HepG2 (cell line): ENCODE data around the gene NT5C2. TPM values are rescaled to one million over a fixed set of nuclear protein-coding genes. Genes with fewer than 3 reads are reported as not detected.

Experiments used
- ATAC-seq: fragments of 200-7000 bp; cut with Tn5 transposase; 3 replicates; pipeline ENCODE4 v1.9.1; 2020; ENCODE audit warnings: mild to moderate bottlenecking, moderate library complexity
- BruUV-seq: library from RNA; stranded (reverse); fragments of 400-500 nt; replicated peaks from 2 replicates; lab custom pipeline; 2021; lab: Mats Ljungman, UMichigan
- CTCF ChIA-PET: fragments of 300-600 bp; formaldehyde crosslinking; extraction: SDS; loops from one replicate; lab custom pipeline; 2021; ENCODE audit warnings: low total read pairs, inconsistent platforms, low intra/inter-chr PET ratio; lab: Yijun Ruan, JAX
- POLR2A ChIA-PET: fragments of 350-600 bp; sonication (Branson Sonifier 250); formaldehyde crosslinking; loops from one replicate; lab custom pipeline; 2020; ENCODE audit warnings: antibody characterized with exemption, inconsistent platforms; lab: Yijun Ruan, JAX
- DNase-seq: peaks from one replicate; pipeline ENCODE4 v3.0.0-alpha.2; 2015; ENCODE audit warnings: low spot score
- FAIRE-seq: peaks from 3 replicates; lab custom pipeline; 2011; peaks lifted over from hg19 to GRCh38; lab: Jason Lieb, UNC
- H2AFZ ChIP-seq: one replicate; pipeline ENCODE4 v1.6.1; 2011; ENCODE audit warnings: low read length, inconsistent platforms
- H3K27ac ChIP-seq: fragments of 300-600 bp; 3 replicates; pipeline ENCODE4 v1.8.0; 2011; ENCODE audit warnings: mixed run types, mild to moderate bottlenecking, mixed read lengths, low read length, inconsistent platforms; ENCODE audit not compliant: insufficient read depth; ENCODE audit errors: extremely low read length
- H3K27me3 ChIP-seq, 2 experiments: fragments of 200-600 bp in 1 of 2; 2 replicates in 1 of 2; 3 replicates in 1 of 2; pipeline versions ENCODE4 v1.6.0 to v1.8.0; 2011; ENCODE audit warnings: low read length in 2 of 2, mild to moderate bottlenecking in 2 of 2, moderate library complexity in 2 of 2, inconsistent platforms in 1 of 2; ENCODE audit not compliant: insufficient read depth in 2 of 2, control insufficient read depth in 1 of 2
- H3K36me3 ChIP-seq, 2 experiments: fragments of 200-600 bp in 1 of 2; replicated peaks in 1 of 2; 2 replicates in 1 of 2; 3 replicates in 1 of 2; pipeline versions ENCODE4 v1.5.1 to v1.8.0; 2011; ENCODE audit warnings: low read length in 2 of 2, inconsistent platforms in 1 of 2; ENCODE audit not compliant: insufficient read depth in 2 of 2, control insufficient read depth in 1 of 2
- H3K4me1 ChIP-seq: 2 replicates; pipeline ENCODE4 v1.5.1; 2012; ENCODE audit warnings: low read length, inconsistent platforms; ENCODE audit not compliant: insufficient read depth
- H3K4me2 ChIP-seq: 2 replicates; pipeline ENCODE4 v1.6.0; 2011; ENCODE audit warnings: low read depth, low read length, inconsistent platforms
- H3K4me3 ChIP-seq, 3 experiments: fragments of 200-600 bp in 1 of 3; sonication (generic), shearing (Covaris generic) in 1 of 3; replicated peaks in 1 of 3; 2 replicates each; pipeline ENCODE4 v1.5.1; 2011 to 2016; ENCODE audit warnings: low read length in 3 of 3, inconsistent platforms in 2 of 3, low read depth in 2 of 3, mild to moderate bottlenecking in 2 of 3, control low read depth in 1 of 3, mixed read lengths in 1 of 3; ENCODE audit not compliant: insufficient read depth in 1 of 3
- H3K79me2 ChIP-seq: one replicate; pipeline ENCODE4 v1.6.1; 2011; ENCODE audit warnings: low read length, inconsistent platforms; ENCODE audit not compliant: insufficient read depth
- H3K9ac ChIP-seq: 2 replicates; pipeline ENCODE4 v1.6.0; 2011; ENCODE audit warnings: mild to moderate bottlenecking, low read depth, low read length, inconsistent platforms; ENCODE audit not compliant: insufficient read depth
- H3K9me3 ChIP-seq: 2 replicates; pipeline ENCODE4 v1.5.1; 2012; ENCODE audit warnings: mild to moderate bottlenecking, low read length
- H4K20me1 ChIP-seq: 2 replicates; pipeline ENCODE4 v1.6.0; 2011; ENCODE audit warnings: inconsistent platforms, mild to moderate bottlenecking, low read length, moderate library complexity; ENCODE audit not compliant: insufficient read depth
- ARNT ChIP-seq: fragments of 450-650 bp; IDR thresholded peaks from 2 replicates; pipeline ENCODE4 v1.6.1; 2017
- ELF4 ChIP-seq: sonication (generic); formaldehyde crosslinking; IDR thresholded peaks from 2 replicates; pipeline ENCODE4 v1.5.0; 2020; ENCODE audit warnings: missing genetic modification reagents, mild to moderate bottlenecking, moderate library complexity, borderline replicate concordance
- HCFC1 ChIP-seq: fragments of 150-350 bp; IDR thresholded peaks from 2 replicates; pipeline ENCODE4 v1.6.1; 2014; ENCODE audit warnings: low read depth, low read length
- HOXA5 ChIP-seq: sonication (generic); formaldehyde crosslinking; IDR thresholded peaks from 2 replicates; pipeline ENCODE4 v1.4.0; 2020; ENCODE audit warnings: missing genetic modification reagents
- IRF2 ChIP-seq: IDR thresholded peaks from 2 replicates; pipeline ENCODE4 v1.6.1; 2018; ENCODE audit warnings: missing genetic modification reagents, missing compliant biosample characterization
- KLF16 ChIP-seq, 2 experiments: sonication (generic) in 1 of 2; formaldehyde crosslinking in 1 of 2; IDR thresholded peaks; 2 replicates each; pipeline versions ENCODE4 v1.6.1 to v1.8.0; 2016 to 2023; ENCODE audit warnings: missing genetic modification reagents in 2 of 2, missing compliant biosample characterization in 1 of 2
- RAD51 ChIP-seq: fragments of 450-650 bp; IDR thresholded peaks from 2 replicates; pipeline ENCODE4 v1.6.1; 2016; ENCODE audit warnings: borderline replicate concordance
- RXRA ChIP-seq: sonication (generic); formaldehyde crosslinking; IDR thresholded peaks from 2 replicates; pipeline ENCODE4 v1.5.1; 2020; ENCODE audit warnings: missing genetic modification reagents
- SALL1 ChIP-seq: sonication (generic); formaldehyde crosslinking; IDR thresholded peaks from 2 replicates; pipeline ENCODE4 v1.8.0; 2022; ENCODE audit warnings: mild to moderate bottlenecking, missing genetic modification reagents
- XBP1 ChIP-seq: sonication (generic); formaldehyde crosslinking; IDR thresholded peaks from 2 replicates; pipeline ENCODE4 v1.5.0; 2020; ENCODE audit warnings: missing genetic modification reagents
- YEATS4 ChIP-seq: sonication (generic); formaldehyde crosslinking; IDR thresholded peaks from 2 replicates; pipeline ENCODE4 v1.4.0; 2020; ENCODE audit warnings: missing genetic modification reagents, borderline replicate concordance
- ZFP36L2 ChIP-seq: sonication (generic); formaldehyde crosslinking; IDR thresholded peaks from 2 replicates; pipeline ENCODE4 v1.4.0; 2020; ENCODE audit warnings: missing genetic modification reagents
- ZNF224 ChIP-seq: sonication (generic); formaldehyde crosslinking; IDR thresholded peaks from 2 replicates; pipeline ENCODE4 v1.5.0; 2020; ENCODE audit warnings: mild to moderate bottlenecking, missing genetic modification reagents
- ZNF296 ChIP-seq: sonication (generic); formaldehyde crosslinking; conservative IDR thresholded peaks from 2 replicates; pipeline ENCODE4 v1.5.0; 2020; ENCODE audit warnings: mild to moderate bottlenecking, missing genetic modification reagents
- WGBS: methylation state at CpG from one replicate; pipeline ENCODE4 v1.1.6; 2017; ENCODE audit warnings: low lambda C conversion rate; 5-methylcytosine and 5-hydroxymethylcytosine counted together
- in situ Hi-C: cut with HindIII; loops from 2 replicates; pipeline ENCODE4 v1.10.0; 2017; ENCODE audit warnings: low pct_unique_long_range_greater_than_20kb; ENCODE audit not compliant: extremely low pct_ligation_motif_present
- intact Hi-C: fragments of 100-400 bp; cut with micrococcal nuclease; formaldehyde crosslinking; loops from one replicate; pipeline ENCODE4 v1.10.0; 2022; ENCODE audit not compliant: unreplicated experiment
- polyA plus RNA-seq, 8 experiments: library from polyadenylated mRNA; depleted of rRNA in 3 of 8; stranded (reverse) in 7 of 8; unstranded in 1 of 8; fragments of >200 nt; fragmentation: Illumina TruSeq in 4 of 8; extraction: Trizol in 4 of 8; gene quantifications; 2 replicates each; pipeline versions ENCODE4 v1.2.1 to v1.2.3, GENCODE V29; 2011 to 2016; ENCODE audit warnings: low read depth in 4 of 8, missing spikeins in 1 of 8, mixed read lengths in 1 of 8; ENCODE audit not compliant: insufficient read depth in 1 of 8
- total RNA-seq, 5 experiments: library from RNA; depleted of rRNA; stranded (reverse); fragments of >200 nt; fragmentation: Illumina TruSeq; extraction: Trizol; gene quantifications; 2 replicates each; pipeline ENCODE4 v1.2.3, GENCODE V29; 2016; ENCODE audit warnings: low read depth in 1 of 5
- TF ChIP-seq, protein P1 (sequence below): sonication (generic); formaldehyde crosslinking; IDR thresholded peaks from 2 replicates; pipeline ENCODE4 v1.5.0; 2020; ENCODE audit warnings: mild to moderate bottlenecking, missing genetic modification reagents
- TF ChIP-seq, protein P2 (sequence below): sonication (generic); IDR thresholded peaks from 2 replicates; pipeline ENCODE4 v1.6.1; 2016; ENCODE audit warnings: low read depth, borderline replicate concordance
- TF ChIP-seq, protein P3 (sequence below): sonication (generic); formaldehyde crosslinking; IDR thresholded peaks from 2 replicates; pipeline ENCODE4; 2020; ENCODE audit warnings: missing genetic modification reagents, mild to moderate bottlenecking, borderline replicate concordance
- TF ChIP-seq, protein P4 (sequence below): sonication (generic); formaldehyde crosslinking; IDR thresholded peaks from 2 replicates; pipeline ENCODE4 v1.4.0; 2020; ENCODE audit warnings: missing genetic modification reagents

Gene NT5C2
- total and polyA plus RNA-seq, 2 of the 13 experiments (the other 11 are each of a cell fraction or from before 2014, with no cell fraction given): 40.6 to 55.2 TPM

DNA sequence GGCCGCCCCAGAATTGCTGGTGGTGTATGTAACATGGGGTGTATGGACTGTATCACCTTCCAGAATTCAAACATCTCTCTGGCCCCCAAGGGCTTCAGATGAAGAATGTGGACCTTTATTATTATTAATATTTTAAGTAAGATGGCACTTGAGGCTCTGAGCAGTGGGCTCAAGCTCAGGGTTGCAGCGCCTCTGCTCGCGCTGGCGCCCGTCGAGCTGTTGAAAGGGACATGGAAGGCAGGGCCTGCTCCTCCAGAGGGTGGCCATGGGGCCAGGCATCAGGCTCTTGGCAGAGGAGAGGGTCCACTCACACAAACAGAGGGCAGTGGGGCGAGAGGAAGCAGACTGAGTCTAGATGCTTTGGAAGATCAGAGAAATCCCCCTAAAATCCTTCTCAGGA is 120.2 kb downstream of the NT5C2 start:
- Histone ChIP-seq H4K20me1 (no peaks in the 10 kb centered on the region), H3K9me3 (no peaks in the 10 kb centered on the region), H3K9ac (no peak overlapping the region), H2AFZ (no peak overlapping the region), H3K79me2 (no peaks in the 10 kb centered on the region), H3K36me3 (peaks cover 18 to 45% of the 10 kb centered on the region in 2 experiments), H3K27ac (no peak overlapping the region), H3K4me1 (no peaks in the 10 kb centered on the region), H3K4me3 (no peak overlapping the region), H3K27me3 (no peaks in the 10 kb centered on the region), H3K4me2 (no peak overlapping the region)
- FAIRE-seq: no peak
- POLR2A ChIA-PET: no interaction called here
- DNase-seq: no peak
- WGBS: 94% methylated on average over 8 of the region's 8 CpGs
- no TSS peak for BruUV-seq
- CTCF ChIA-PET: no interaction called here
- intact Hi-C loops (no loop called here), in situ Hi-C loops (loop anchor here (25.0 kb wide), 1 partner anchor 336 kb away; the partner anchor contains the start of gene WBP1L)
- ATAC-seq: no peak
- TF ChIP-seq, protein P1, sequence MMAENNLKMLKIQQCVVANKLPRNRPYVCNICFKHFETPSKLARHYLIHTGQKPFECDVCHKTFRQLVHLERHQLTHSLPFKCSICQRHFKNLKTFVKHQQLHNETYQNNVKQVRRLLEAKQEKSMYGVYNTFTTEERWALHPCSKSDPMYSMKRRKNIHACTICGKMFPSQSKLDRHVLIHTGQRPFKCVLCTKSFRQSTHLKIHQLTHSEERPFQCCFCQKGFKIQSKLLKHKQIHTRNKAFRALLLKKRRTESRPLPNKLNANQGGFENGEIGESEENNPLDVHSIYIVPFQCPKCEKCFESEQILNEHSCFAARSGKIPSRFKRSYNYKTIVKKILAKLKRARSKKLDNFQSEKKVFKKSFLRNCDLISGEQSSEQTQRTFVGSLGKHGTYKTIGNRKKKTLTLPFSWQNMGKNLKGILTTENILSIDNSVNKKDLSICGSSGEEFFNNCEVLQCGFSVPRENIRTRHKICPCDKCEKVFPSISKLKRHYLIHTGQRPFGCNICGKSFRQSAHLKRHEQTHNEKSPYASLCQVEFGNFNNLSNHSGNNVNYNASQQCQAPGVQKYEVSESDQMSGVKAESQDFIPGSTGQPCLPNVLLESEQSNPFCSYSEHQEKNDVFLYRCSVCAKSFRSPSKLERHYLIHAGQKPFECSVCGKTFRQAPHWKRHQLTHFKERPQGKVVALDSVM (CRISPR knock-in tag): no peak
- no peak for TF ChIP-seq XBP1 (CRISPR knock-in tag)
- no peak for TF ChIP-seq YEATS4 (CRISPR knock-in tag)
- no peak for TF ChIP-seq KLF16 (CRISPR knock-in tag; IDR thresholded peaks at IDR 0.05)
- TF ChIP-seq, protein P2, sequence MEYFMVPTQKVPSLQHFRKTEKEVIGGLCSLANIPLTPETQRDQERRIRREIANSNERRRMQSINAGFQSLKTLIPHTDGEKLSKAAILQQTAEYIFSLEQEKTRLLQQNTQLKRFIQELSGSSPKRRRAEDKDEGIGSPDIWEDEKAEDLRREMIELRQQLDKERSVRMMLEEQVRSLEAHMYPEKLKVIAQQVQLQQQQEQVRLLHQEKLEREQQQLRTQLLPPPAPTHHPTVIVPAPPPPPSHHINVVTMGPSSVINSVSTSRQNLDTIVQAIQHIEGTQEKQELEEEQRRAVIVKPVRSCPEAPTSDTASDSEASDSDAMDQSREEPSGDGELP: no peak
- no peak for TF ChIP-seq ZNF224
- no peak for TF ChIP-seq ZFP36L2
- TF ChIP-seq SALL1 (CRISPR knock-in tag): no peak
- no peak for TF ChIP-seq HOXA5 (CRISPR knock-in tag)
- no peak for TF ChIP-seq ZNF296 (CRISPR knock-in tag)
- no peak for TF ChIP-seq ARNT
- TF ChIP-seq ELF4: no peak
- TF ChIP-seq IRF2 (CRISPR knock-in tag): no peak
- TF ChIP-seq, protein P3, sequence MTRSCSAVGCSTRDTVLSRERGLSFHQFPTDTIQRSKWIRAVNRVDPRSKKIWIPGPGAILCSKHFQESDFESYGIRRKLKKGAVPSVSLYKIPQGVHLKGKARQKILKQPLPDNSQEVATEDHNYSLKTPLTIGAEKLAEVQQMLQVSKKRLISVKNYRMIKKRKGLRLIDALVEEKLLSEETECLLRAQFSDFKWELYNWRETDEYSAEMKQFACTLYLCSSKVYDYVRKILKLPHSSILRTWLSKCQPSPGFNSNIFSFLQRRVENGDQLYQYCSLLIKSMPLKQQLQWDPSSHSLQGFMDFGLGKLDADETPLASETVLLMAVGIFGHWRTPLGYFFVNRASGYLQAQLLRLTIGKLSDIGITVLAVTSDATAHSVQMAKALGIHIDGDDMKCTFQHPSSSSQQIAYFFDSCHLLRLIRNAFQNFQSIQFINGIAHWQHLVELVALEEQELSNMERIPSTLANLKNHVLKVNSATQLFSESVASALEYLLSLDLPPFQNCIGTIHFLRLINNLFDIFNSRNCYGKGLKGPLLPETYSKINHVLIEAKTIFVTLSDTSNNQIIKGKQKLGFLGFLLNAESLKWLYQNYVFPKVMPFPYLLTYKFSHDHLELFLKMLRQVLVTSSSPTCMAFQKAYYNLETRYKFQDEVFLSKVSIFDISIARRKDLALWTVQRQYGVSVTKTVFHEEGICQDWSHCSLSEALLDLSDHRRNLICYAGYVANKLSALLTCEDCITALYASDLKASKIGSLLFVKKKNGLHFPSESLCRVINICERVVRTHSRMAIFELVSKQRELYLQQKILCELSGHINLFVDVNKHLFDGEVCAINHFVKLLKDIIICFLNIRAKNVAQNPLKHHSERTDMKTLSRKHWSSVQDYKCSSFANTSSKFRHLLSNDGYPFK: no peak
- TF ChIP-seq RXRA (CRISPR knock-in tag): no peak
- no peak for TF ChIP-seq RAD51
- TF ChIP-seq, protein P4, sequence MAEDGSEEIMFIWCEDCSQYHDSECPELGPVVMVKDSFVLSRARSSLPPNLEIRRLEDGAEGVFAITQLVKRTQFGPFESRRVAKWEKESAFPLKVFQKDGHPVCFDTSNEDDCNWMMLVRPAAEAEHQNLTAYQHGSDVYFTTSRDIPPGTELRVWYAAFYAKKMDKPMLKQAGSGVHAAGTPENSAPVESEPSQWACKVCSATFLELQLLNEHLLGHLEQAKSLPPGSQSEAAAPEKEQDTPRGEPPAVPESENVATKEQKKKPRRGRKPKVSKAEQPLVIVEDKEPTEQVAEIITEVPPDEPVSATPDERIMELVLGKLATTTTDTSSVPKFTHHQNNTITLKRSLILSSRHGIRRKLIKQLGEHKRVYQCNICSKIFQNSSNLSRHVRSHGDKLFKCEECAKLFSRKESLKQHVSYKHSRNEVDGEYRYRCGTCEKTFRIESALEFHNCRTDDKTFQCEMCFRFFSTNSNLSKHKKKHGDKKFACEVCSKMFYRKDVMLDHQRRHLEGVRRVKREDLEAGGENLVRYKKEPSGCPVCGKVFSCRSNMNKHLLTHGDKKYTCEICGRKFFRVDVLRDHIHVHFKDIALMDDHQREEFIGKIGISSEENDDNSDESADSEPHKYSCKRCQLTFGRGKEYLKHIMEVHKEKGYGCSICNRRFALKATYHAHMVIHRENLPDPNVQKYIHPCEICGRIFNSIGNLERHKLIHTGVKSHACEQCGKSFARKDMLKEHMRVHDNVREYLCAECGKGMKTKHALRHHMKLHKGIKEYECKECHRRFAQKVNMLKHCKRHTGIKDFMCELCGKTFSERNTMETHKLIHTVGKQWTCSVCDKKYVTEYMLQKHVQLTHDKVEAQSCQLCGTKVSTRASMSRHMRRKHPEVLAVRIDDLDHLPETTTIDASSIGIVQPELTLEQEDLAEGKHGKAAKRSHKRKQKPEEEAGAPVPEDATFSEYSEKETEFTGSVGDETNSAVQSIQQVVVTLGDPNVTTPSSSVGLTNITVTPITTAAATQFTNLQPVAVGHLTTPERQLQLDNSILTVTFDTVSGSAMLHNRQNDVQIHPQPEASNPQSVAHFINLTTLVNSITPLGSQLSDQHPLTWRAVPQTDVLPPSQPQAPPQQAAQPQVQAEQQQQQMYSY (CRISPR knock-in tag): no peak
- no peak for TF ChIP-seq HCFC1
